SK-N-MC (cell line): ENCODE results near the gene ITIH4.

Source experiments
- EZH2 ChIP-seq: fragments of 200-600 bp; sonication (generic); IDR thresholded peaks from one replicate; pipeline ENCODE4 v1.6.1; 2017; ENCODE audit warnings: antibody characterized with exemption
- FOXP2 ChIP-seq: optimal IDR thresholded peaks from 2 replicates; pipeline ENCODE3; 2011; ENCODE audit warnings: mild to moderate bottlenecking, moderate library complexity; ENCODE audit not compliant: insufficient read depth; ENCODE audit errors: extremely low read length, control extremely low read depth
- POLR2AphosphoS5 ChIP-seq: IDR thresholded peaks from 2 replicates; pipeline ENCODE4 v1.6.1; 2012; ENCODE audit warnings: mild to moderate bottlenecking, low read depth, low read length, borderline replicate concordance

DNA sequence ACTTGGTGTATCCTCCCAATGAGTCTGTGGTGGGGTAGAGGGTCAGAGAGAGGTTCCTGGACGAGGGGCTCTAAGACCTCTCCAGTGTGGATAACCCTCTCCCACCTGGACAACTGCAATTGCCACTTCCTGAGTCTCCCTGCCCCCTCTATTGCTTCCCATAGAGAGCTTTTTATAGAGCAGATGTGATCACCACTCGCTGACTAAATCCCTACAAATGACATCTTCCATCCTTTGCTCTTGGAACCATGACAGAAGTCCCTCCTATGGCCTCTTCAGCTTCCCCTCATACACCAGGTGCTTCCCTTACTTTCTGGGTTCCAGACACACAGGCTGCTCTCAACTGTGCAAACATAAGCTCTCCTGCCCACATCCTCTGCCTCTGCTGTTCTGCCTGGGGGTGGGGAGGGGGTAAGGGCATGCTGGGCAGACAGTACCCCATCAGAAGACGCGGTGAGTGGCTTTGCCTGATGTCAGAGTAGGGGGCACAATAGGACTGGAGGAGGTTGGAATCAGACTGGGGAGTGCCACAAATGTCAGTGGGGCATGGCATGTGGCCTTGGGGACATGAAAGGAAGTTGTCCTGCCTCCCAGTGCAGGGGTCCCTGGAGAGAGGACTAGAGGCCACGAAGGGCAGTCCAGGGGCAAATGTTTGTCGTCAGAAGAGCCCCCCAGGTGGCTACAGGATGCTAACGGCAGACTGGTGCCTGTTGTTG is 20.7 kb downstream of the ITIH4 start:
- TF ChIP-seq EZH2 (no peak), POLR2AphosphoS5 (no peak), FOXP2 (no peak)
